H1 (cell line): ENCODE measurements around the gene AK5. TPM values are rescaled to one million over a fixed set of nuclear protein-coding genes. Genes with fewer than 3 reads are reported as not detected.

Experiments used
- CTCF ChIA-PET: fragments of 300-600 bp; sonication (Branson Sonifier 250); formaldehyde crosslinking; loops from one replicate; lab custom pipeline; 2021; ENCODE audit not compliant: partially characterized antibody; lab: Charles Lee
- POLR2A ChIA-PET: fragments of 300-600 bp; sonication (Branson Sonifier 250); formaldehyde crosslinking; loops from one replicate; lab custom pipeline; 2021; ENCODE audit warnings: inconsistent platforms; ENCODE audit not compliant: partially characterized antibody; lab: Charles Lee
- DNase-seq, 2 experiments: peaks; one replicate each; pipeline versions ENCODE4 v3.0.0 to v3.0.0-alpha.2; 2010 to 2022; ENCODE audit warnings: low spot score in 2 of 2, low read depth in 1 of 2, mixed read lengths in 1 of 2
- FAIRE-seq: peaks from 2 replicates; lab custom pipeline; 2011; peaks lifted over from hg19 to GRCh38; lab: Jason Lieb, UNC
- H2AFZ ChIP-seq: 2 replicates; pipeline ENCODE4 v1.8.1; 2012; ENCODE audit warnings: low read length, inconsistent platforms
- H2AK5ac ChIP-seq: 2 replicates; pipeline ENCODE4 v1.6.1; 2013; ENCODE audit warnings: low read depth, low read length
- H2BK120ac ChIP-seq: replicated peaks from 2 replicates; pipeline ENCODE3; 2013; ENCODE audit warnings: low read depth, low read length, inconsistent platforms
- H2BK12ac ChIP-seq: 2 replicates; pipeline ENCODE4 v1.6.1; 2013; ENCODE audit warnings: low read depth, low read length
- H2BK15ac ChIP-seq: 2 replicates; pipeline ENCODE4 v1.6.1; 2013; ENCODE audit warnings: low read length
- H2BK20ac ChIP-seq: 2 replicates; pipeline ENCODE4 v1.6.1; 2013; ENCODE audit warnings: low read length
- H2BK5ac ChIP-seq: 2 replicates; pipeline ENCODE4 v1.6.1; 2013; ENCODE audit warnings: low read depth, low read length
- H3K14ac ChIP-seq: 2 replicates; pipeline ENCODE4 v1.6.1; 2013; ENCODE audit warnings: inconsistent platforms; ENCODE audit not compliant: insufficient read length
- H3K18ac ChIP-seq: 2 replicates; pipeline ENCODE4 v1.6.1; 2013; ENCODE audit warnings: low read length; ENCODE audit errors: extremely low read depth
- H3K23ac ChIP-seq: 2 replicates; pipeline ENCODE4 v1.6.1; 2013; ENCODE audit warnings: inconsistent platforms; ENCODE audit not compliant: insufficient read length
- H3K23me2 ChIP-seq: 2 replicates; pipeline ENCODE4 v1.6.1; 2013; ENCODE audit warnings: low read depth, low read length
- H3K27ac ChIP-seq: 2 replicates; pipeline ENCODE4 v1.6.1; 2011; ENCODE audit warnings: low read depth, low read length, inconsistent platforms
- H3K27me3 ChIP-seq, 4 experiments: replicated peaks in 1 of 4; 1 replicate in 1 of 4; 2 replicates in 3 of 4; pipeline versions ENCODE4 v1.6.1 to v1.8.1; 2011 to 2013; ENCODE audit warnings: low read length in 3 of 4, mild to moderate bottlenecking in 3 of 4, inconsistent platforms in 2 of 4, mixed read lengths in 2 of 4, moderate library complexity in 1 of 4; ENCODE audit not compliant: control insufficient read depth in 3 of 4, insufficient read depth in 3 of 4; ENCODE audit errors: extremely low read depth in 1 of 4
- H3K36me3 ChIP-seq, 4 experiments: 2 replicates each; pipeline versions ENCODE4 v1.6.1 to v1.8.1; 2011 to 2013; ENCODE audit warnings: mild to moderate bottlenecking in 4 of 4, low read length in 3 of 4, moderate library complexity in 2 of 4, control low read depth in 1 of 4, inconsistent platforms in 1 of 4; ENCODE audit not compliant: insufficient read depth in 4 of 4, control insufficient read depth in 2 of 4
- H3K4ac ChIP-seq: replicated peaks from 2 replicates; pipeline ENCODE3; 2013; ENCODE audit warnings: low read length, low read depth, mixed read lengths, inconsistent platforms; ENCODE audit not compliant: insufficient read length
- H3K4me1 ChIP-seq, 4 experiments: replicated peaks in 1 of 4; 1 replicate in 1 of 4; 2 replicates in 3 of 4; pipeline versions ENCODE4 v1.6.1 to v1.8.1; 2011 to 2013; ENCODE audit warnings: low read length in 3 of 4, inconsistent platforms in 2 of 4, mixed read lengths in 1 of 4; ENCODE audit not compliant: insufficient read depth in 4 of 4, control insufficient read depth in 3 of 4
- H3K4me2 ChIP-seq, 2 experiments: 2 replicates each; pipeline versions ENCODE4 v1.6.1 to v1.8.1; 2011 to 2013; ENCODE audit warnings: low read depth in 2 of 2, low read length in 2 of 2, control low read depth in 1 of 2, inconsistent platforms in 1 of 2, mild to moderate bottlenecking in 1 of 2; ENCODE audit not compliant: insufficient read depth in 1 of 2
- H3K4me3 ChIP-seq, 4 experiments: fragments of 200-600, 300-600 bp in 1 of 4; sonication (generic), shearing (Covaris generic), sonication (Bioruptor Twin) in 1 of 4; 2 replicates each; pipeline versions ENCODE4 v1.5.1 to v1.8.1; 2011 to 2016; ENCODE audit warnings: low read length in 4 of 4, low read depth in 3 of 4, control low read depth in 2 of 4, inconsistent platforms in 2 of 4, mild to moderate bottlenecking in 2 of 4, mixed read lengths in 1 of 4, moderate library complexity in 1 of 4; ENCODE audit not compliant: insufficient read depth in 2 of 4; ENCODE audit errors: extremely low read depth in 1 of 4
- H3K56ac ChIP-seq: replicated peaks from 2 replicates; pipeline ENCODE3; 2013; ENCODE audit warnings: low read depth, mild to moderate bottlenecking, mixed read lengths, low read length, inconsistent platforms; ENCODE audit not compliant: insufficient read length
- H3K79me1 ChIP-seq: 2 replicates; pipeline ENCODE4 v1.6.1; 2013; ENCODE audit warnings: low read depth, low read length, control low read depth
- H3K79me2 ChIP-seq, 2 experiments: 2 replicates each; pipeline versions ENCODE4 v1.6.1 to v1.8.1; 2012 to 2013; ENCODE audit warnings: low read length in 2 of 2, mild to moderate bottlenecking in 2 of 2, inconsistent platforms in 1 of 2; ENCODE audit not compliant: insufficient read depth in 2 of 2, control insufficient read depth in 1 of 2
- H3K9ac ChIP-seq, 4 experiments: replicated peaks in 1 of 4; 1 replicate in 1 of 4; 2 replicates in 3 of 4; pipeline versions ENCODE4 v1.6.1 to v1.8.1; 2011 to 2013; ENCODE audit warnings: low read depth in 3 of 4, low read length in 3 of 4, control low read depth in 2 of 4, mild to moderate bottlenecking in 2 of 4, moderate library complexity in 2 of 4, inconsistent platforms in 1 of 4; ENCODE audit errors: extremely low read depth in 1 of 4
- H3K9me3 ChIP-seq, 2 experiments: 2 replicates each; pipeline versions ENCODE4 v1.6.1 to v1.8.1; 2012 to 2013; ENCODE audit warnings: mild to moderate bottlenecking in 2 of 2, moderate library complexity in 2 of 2, control low read depth in 1 of 2, inconsistent platforms in 1 of 2, low read depth in 1 of 2, low read length in 1 of 2, mixed read lengths in 1 of 2; ENCODE audit not compliant: insufficient read depth in 2 of 2
- H4K20me1 ChIP-seq, 2 experiments: replicated peaks in 1 of 2; 2 replicates each; pipeline versions ENCODE3 to v1.8.1; 2011 to 2013; ENCODE audit warnings: inconsistent platforms in 2 of 2, low read length in 2 of 2, mild to moderate bottlenecking in 1 of 2; ENCODE audit not compliant: insufficient read depth in 2 of 2, control insufficient read depth in 1 of 2
- H4K5ac ChIP-seq: 2 replicates; pipeline ENCODE4 v1.6.1; 2013; ENCODE audit warnings: low read length, low read depth, mixed read lengths, inconsistent platforms; ENCODE audit not compliant: insufficient read length
- H4K8ac ChIP-seq: 2 replicates; pipeline ENCODE4 v1.8.0; 2013; ENCODE audit warnings: mild to moderate bottlenecking, moderate library complexity, low read length, inconsistent platforms; ENCODE audit not compliant: insufficient read depth; ENCODE audit errors: extremely low read depth
- H4K91ac ChIP-seq: replicated peaks from 2 replicates; pipeline ENCODE3; 2013; ENCODE audit warnings: low read length, mixed read lengths, inconsistent platforms; ENCODE audit not compliant: insufficient read length
- ASH2L ChIP-seq: fragments of 200-600, 300-600 bp; sonication (generic); IDR thresholded peaks from one replicate; pipeline ENCODE4 v1.7.1; 2017; ENCODE audit warnings: low read length
- CBX8 ChIP-seq: fragments of 300-800, 300-1000 bp; sonication (generic); IDR thresholded peaks from 2 replicates; pipeline ENCODE4 v1.7.1; 2016; ENCODE audit warnings: low read depth, low read length, borderline replicate concordance
- CHD1 ChIP-seq: IDR thresholded peaks from 2 replicates; pipeline ENCODE4 v1.6.1; 2012; ENCODE audit warnings: low read depth, low read length, improper control_type of control experiment
- EZH2 ChIP-seq: fragments of 200-600 bp; sonication (generic); IDR thresholded peaks from 2 replicates; pipeline ENCODE4 v1.7.1; 2012; ENCODE audit warnings: low read depth, mild to moderate bottlenecking, moderate library complexity, low read length, inconsistent platforms; ENCODE audit not compliant: severe bottlenecking
- HDAC2 ChIP-seq, 2 experiments: fragments of 300-600 bp in 1 of 2; sonication (generic) in 1 of 2; IDR thresholded peaks; 2 replicates each; pipeline ENCODE4 v1.6.1; 2011 to 2012; ENCODE audit warnings: low read depth in 2 of 2, low read length in 2 of 2, mild to moderate bottlenecking in 2 of 2, moderate library complexity in 2 of 2, borderline replicate concordance in 1 of 2, inconsistent platforms in 1 of 2
- MAFK ChIP-seq: IDR thresholded peaks from 2 replicates; pipeline ENCODE4 v1.6.1; 2012; ENCODE audit warnings: low read depth, mild to moderate bottlenecking, improper control_type of control experiment, low read length
- NRF1 ChIP-seq: IDR thresholded peaks from 2 replicates; pipeline ENCODE4 v1.6.1; 2011; ENCODE audit warnings: mild to moderate bottlenecking, low read depth, low read length, improper control_type of control experiment
- RNF2 ChIP-seq: fragments of 200-900, 300-1000 bp; sonication (generic); IDR thresholded peaks from 2 replicates; pipeline ENCODE4 v1.7.1; 2016; ENCODE audit warnings: borderline replicate concordance, low read depth, mild to moderate bottlenecking, antibody characterized with exemption, low read length; ENCODE audit not compliant: poor library complexity, severe bottlenecking; ENCODE audit errors: missing control alignments
- SIX5 ChIP-seq: IDR thresholded peaks from 2 replicates; pipeline ENCODE4 v1.6.1; 2011; ENCODE audit warnings: mild to moderate bottlenecking, low read depth, low read length
- SP1 ChIP-seq: IDR thresholded peaks from 2 replicates; pipeline ENCODE4 v1.6.1; 2011; ENCODE audit warnings: low read depth, low read length
- TEAD4 ChIP-seq: IDR thresholded peaks from 2 replicates; pipeline ENCODE4 v1.6.1; 2012; ENCODE audit warnings: low read depth, low read length, inconsistent platforms, mixed read lengths
- WGBS, 2 experiments: shearing (Covaris generic) in 1 of 2; methylation state at CpG; one replicate each; pipeline versions ENCODE4 v1.1.6 to v1.1.7; 2013 to 2015; ENCODE audit warnings: low lambda C conversion rate in 2 of 2, mixed read lengths in 2 of 2, inconsistent platforms in 1 of 2, low coverage in 1 of 2, missing lambda C conversion rate in 1 of 2; ENCODE audit not compliant: insufficient replicate concordance in 2 of 2, insufficient coverage in 1 of 2, insufficient read length in 1 of 2; ENCODE audit errors: extremely low coverage in 1 of 2, missing lambda C conversion rate in 1 of 2; 5-methylcytosine and 5-hydroxymethylcytosine counted together
- polyA plus RNA-seq, 7 experiments: library from polyadenylated mRNA; depleted of rRNA in 3 of 7; stranded (reverse) in 5 of 7; unstranded in 2 of 7; fragments of >200 nt in 5 of 7; fragments of 200-250 nt in 2 of 7; gene quantifications; 1 replicate in 5 of 7; 2 replicates in 1 of 7; 4 replicates in 1 of 7; pipeline versions ENCODE4 v1.2.1 to v1.2.3, GENCODE V29; 2011 to 2013; ENCODE audit warnings: missing spikeins in 2 of 7, mixed read lengths in 2 of 7
- total RNA-seq: library from RNA; stranded (reverse); fragmentation: NEBNext Ultra II Directional; extraction: Animal tissue kit (Norgen Biotek cat#: 25700); gene quantifications from 2 replicates; pipeline ENCODE4 v1.2.1, GENCODE V29; 2021

AK5 gene
- total and polyA plus RNA-seq, 2 of the 8 experiments (the other 6 are each of a cell fraction or from before 2014, with no cell fraction given) = 2.0 to 7.1 TPM

GRCh38 chr1:77333501-77333900 lies 51.7 kb downstream of the AK5 start:
- Histone ChIP-seq H3K4me3 (no peak overlapping the region), H4K91ac (no peak overlapping the region), H2BK5ac (no peak overlapping the region), H3K18ac (no peak overlapping the region), H3K14ac (no peak overlapping the region), H3K4me1 (no peaks in the 10 kb centered on the region), H2BK120ac (no peak overlapping the region), H2AFZ (no peak overlapping the region), H4K20me1 (no peaks in the 10 kb centered on the region), H2AK5ac (no peak overlapping the region), H2BK20ac (no peak overlapping the region), H3K56ac (no peak overlapping the region), H3K79me1 (no peaks in the 10 kb centered on the region), H3K36me3 (no peaks in the 10 kb centered on the region), H3K4ac (no peak overlapping the region), H2BK12ac (no peak overlapping the region), H3K79me2 (no peaks in the 10 kb centered on the region), H4K5ac (no peak overlapping the region), H3K23me2 (no peaks in the 10 kb centered on the region), H4K8ac (no peak overlapping the region), H3K4me2 (no peak overlapping the region), H2BK15ac (no peak overlapping the region), H3K9me3 (no peaks in the 10 kb centered on the region), H3K9ac (no peak overlapping the region), H3K23ac (no peak overlapping the region), H3K27ac (no peak overlapping the region), H3K27me3 (no peaks in the 10 kb centered on the region)
- ChIA-PET POLR2A (no interaction called here), CTCF (interaction anchor here (0.6 kb wide), 1 partner anchor 1001 kb away, joined by 3 read pairs; no protein-coding TSS in a partner anchor)
- 100% methylated on average over 2 of the region's 2 CpGs; no CpG with 5 or more reads in 1 of the 2 experiments for WGBS, 2 experiments
- DNase-seq (no peak), FAIRE-seq (no peak)
- no peak for TF ChIP-seq EZH2
- no peak for TF ChIP-seq CHD1
- TF ChIP-seq ASH2L = no peak
- TF ChIP-seq CBX8 = no peak
- TF ChIP-seq HDAC2 (IDR thresholded peaks at IDR 0.05; ENCODE audit: borderline replicate concordance in 1 of 2, low read depth in 2 of 2, low read length in 2 of 2) = no peak
- TF ChIP-seq SP1 = no peak
- no peak for TF ChIP-seq SIX5
- TF ChIP-seq TEAD4 = no peak
- TF ChIP-seq RNF2 = no peak
- TF ChIP-seq NRF1 = no peak
- no peak for TF ChIP-seq MAFK
